Measurements from ENCODE around the gene SFXN2. TPM values are rescaled to one million over a fixed set of nuclear protein-coding genes. Genes with fewer than 3 reads are reported as not detected.

The SFXN2 gene
- total and polyA plus RNA-seq, 5 donors from 2014 or later = 4.9 to 11.5 (median 9.9) TPM

DNA sequence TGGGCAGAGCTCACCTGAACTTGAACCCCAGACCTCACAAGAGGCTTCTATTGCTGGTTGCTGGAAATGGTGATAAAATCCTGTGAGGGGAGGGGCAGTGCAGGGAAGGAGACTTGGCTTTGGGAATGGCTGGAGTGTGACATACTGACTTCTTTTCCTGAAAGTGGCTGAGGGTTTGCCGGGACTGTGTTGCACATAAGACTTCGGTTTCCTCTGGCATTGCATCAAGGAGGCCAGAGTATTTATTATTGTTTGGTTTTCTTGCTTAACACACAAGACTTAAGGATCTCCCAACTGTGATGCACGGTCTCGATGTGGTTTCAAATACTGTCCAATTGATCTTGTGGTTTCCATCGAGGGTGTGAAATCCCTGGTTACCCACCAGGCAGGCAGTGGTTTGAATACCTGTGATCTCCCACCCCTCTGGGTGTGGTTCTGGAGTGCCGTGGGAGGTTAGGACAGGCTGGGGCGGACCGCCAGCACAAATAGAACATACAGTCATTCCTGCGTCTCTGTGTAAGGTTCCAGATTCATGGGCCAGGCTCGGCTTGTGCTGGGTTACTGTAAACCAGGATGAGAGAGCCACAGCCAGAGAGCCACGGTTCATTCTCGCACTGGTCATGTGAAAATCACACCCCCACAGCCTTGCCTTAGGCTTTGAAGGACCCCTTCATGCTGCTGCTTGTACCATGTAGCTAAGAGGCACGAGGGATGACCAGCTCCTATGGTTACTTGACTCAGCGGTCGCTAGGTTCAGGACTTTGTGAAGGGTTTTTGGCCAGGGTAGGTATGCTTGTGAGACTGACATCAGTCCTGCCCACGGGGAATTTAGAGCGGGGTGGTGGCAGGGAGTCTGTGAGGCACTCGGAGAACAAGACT is 68.5 kb downstream of the SFXN2 start:
- Mint-ChIP-seq H3K9me3 (no peaks in the 10 kb centered on the region), H3K4me1 (peaks cover 23 to 71% (median 47%) of the 10 kb centered on the region in 4 donors), H3K4me3 (peak overlapping the region in 1 of 4 donors; percentile 26), H3K27ac (peak overlapping the region; percentile 49 to 82 (median 69)), H3K36me3 (peaks cover 14% of the 10 kb centered on the region), H3K27me3 (no peaks in the 10 kb centered on the region)
- Histone ChIP-seq H3K27me3 (ENCODE audit: control insufficient read depth, insufficient read depth, low read length) (no peaks in the 10 kb centered on the region), H3K4me3 (ENCODE audit: low read depth, low read length) (no peak overlapping the region), H3K27ac (ENCODE audit: insufficient read depth, low read length, poor library complexity, severe bottlenecking) (no peak overlapping the region), H3K4me1 (ENCODE audit: control insufficient read depth, insufficient read depth, low read length, poor library complexity, severe bottlenecking) (no peaks in the 10 kb centered on the region), H3K36me3 (ENCODE audit: control insufficient read depth, insufficient read depth, low read length) (no peaks in the 10 kb centered on the region), H3K9me3 (ENCODE audit: control insufficient read depth in 2 of 2, low read length in 2 of 2) (no peaks in the 10 kb centered on the region)
- no peak for DNase-seq
- ATAC-seq (ENCODE audit: low read depth in 2 of 2) = no peak

GRCh38 chr10:102783568-102783967 is 69.1 kb downstream of the SFXN2 start:
- H3K27ac ChIP-seq (ENCODE audit: insufficient read depth, low read length, poor library complexity, severe bottlenecking) = no peak overlapping the region
- H3K36me3 ChIP-seq (ENCODE audit: control insufficient read depth, insufficient read depth, low read length) = no peaks in the 10 kb centered on the region
- Mint-ChIP-seq H3K36me3 (peaks cover 11% of the 10 kb centered on the region), H3K4me3 (peak overlapping the region in 1 of 4 donors; percentile 26), H3K27ac (peak overlapping the region in 2 of 3 donors; percentile 69 to 82), H3K27me3 (no peaks in the 10 kb centered on the region), H3K9me3 (no peaks in the 10 kb centered on the region), H3K4me1 (peaks cover 17 to 64% (median 42%) of the 10 kb centered on the region in 4 donors)
- no peak overlapping the region for H3K4me3 ChIP-seq (ENCODE audit: low read depth, low read length)
- no peaks in the 10 kb centered on the region for H3K27me3 ChIP-seq (ENCODE audit: control insufficient read depth, insufficient read depth, low read length)
- no peaks in the 10 kb centered on the region for H3K4me1 ChIP-seq (ENCODE audit: control insufficient read depth, insufficient read depth, low read length, poor library complexity, severe bottlenecking)
- no peaks in the 10 kb centered on the region for H3K9me3 ChIP-seq (ENCODE audit: control insufficient read depth in 2 of 2, low read length in 2 of 2)
- ATAC-seq (ENCODE audit: low read depth in 2 of 2) (no peak), DNase-seq (no peak)

DNA sequence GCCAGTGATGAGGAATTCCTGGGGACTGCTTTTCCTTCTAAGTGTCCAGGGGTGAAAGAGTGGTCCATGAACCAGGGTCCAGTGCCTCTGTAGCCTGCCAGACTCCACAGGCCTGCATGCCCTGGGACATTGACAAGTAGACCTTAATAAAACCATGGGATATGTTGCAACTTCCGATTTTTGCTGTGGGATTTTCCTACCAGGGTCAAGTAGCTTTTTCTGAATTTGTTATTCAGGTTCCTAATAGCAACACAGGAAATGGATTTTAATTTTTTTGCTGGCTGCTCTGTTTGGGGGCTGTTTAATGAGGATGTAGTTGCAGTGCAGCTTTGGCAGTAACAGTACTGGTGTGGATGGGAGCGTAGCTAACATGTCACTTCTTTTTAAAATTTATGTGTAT is 71.4 kb downstream of the SFXN2 start:
- H3K4me1 ChIP-seq (ENCODE audit: control insufficient read depth, insufficient read depth, low read length, poor library complexity, severe bottlenecking) = no peaks in the 10 kb centered on the region
- H3K4me3 ChIP-seq (ENCODE audit: low read depth, low read length) = no peak overlapping the region
- Mint-ChIP-seq H3K9me3 (peaks cover 0 to 4% (median 1%) of the 10 kb centered on the region in 7 donors), H3K4me1 (peaks cover 14 to 59% (median 44%) of the 10 kb centered on the region in 4 donors), H3K27ac (peak overlapping the region; percentile 24 to 71 (median 33)), H3K36me3 (peaks cover 16% of the 10 kb centered on the region), H3K4me3 (no peak overlapping the region), H3K27me3 (no peaks in the 10 kb centered on the region)
- H3K27me3 ChIP-seq (ENCODE audit: control insufficient read depth, insufficient read depth, low read length) = no peaks in the 10 kb centered on the region
- no peaks in the 10 kb centered on the region for H3K9me3 ChIP-seq (ENCODE audit: control insufficient read depth in 2 of 2, low read length in 2 of 2)
- H3K36me3 ChIP-seq (ENCODE audit: control insufficient read depth, insufficient read depth, low read length) = no peaks in the 10 kb centered on the region
- DNase-seq (no peak), ATAC-seq (ENCODE audit: low read depth in 2 of 2) (peak in 1 of 2 donors; percentile 12)
- H3K27ac ChIP-seq (ENCODE audit: insufficient read depth, low read length, poor library complexity, severe bottlenecking) = no peak overlapping the region

GRCh38 chr10:102791754-102792395 is 77.4 kb downstream of the SFXN2 start:
- Histone ChIP-seq H3K27ac (ENCODE audit: insufficient read depth, low read length, poor library complexity, severe bottlenecking) (no peak overlapping the region), H3K4me1 (ENCODE audit: control insufficient read depth, insufficient read depth, low read length, poor library complexity, severe bottlenecking) (peaks cover 18% of the 10 kb centered on the region), H3K9me3 (ENCODE audit: control insufficient read depth in 2 of 2, low read length in 2 of 2) (no peaks in the 10 kb centered on the region), H3K4me3 (ENCODE audit: low read depth, low read length) (no peak overlapping the region), H3K36me3 (ENCODE audit: control insufficient read depth, insufficient read depth, low read length) (no peaks in the 10 kb centered on the region), H3K27me3 (ENCODE audit: control insufficient read depth, insufficient read depth, low read length) (no peaks in the 10 kb centered on the region)
- H3K27me3 Mint-ChIP-seq = no peaks in the 10 kb centered on the region
- H3K27ac Mint-ChIP-seq = peak overlapping the region in 1 of 3 donors; percentile 60
- H3K4me3 Mint-ChIP-seq = no peak overlapping the region
- H3K4me1 Mint-ChIP-seq = peaks cover 13 to 64% (median 47%) of the 10 kb centered on the region in 4 donors
- ATAC-seq (ENCODE audit: low read depth in 2 of 2) (no peak), DNase-seq (no peak)
- H3K36me3 Mint-ChIP-seq = peaks cover 19% of the 10 kb centered on the region
- peaks cover 0 to 4% (median 1%) of the 10 kb centered on the region in 7 donors for H3K9me3 Mint-ChIP-seq

Other genes starting within 250 kb of the SFXN2 start
- gene ACTR1A, start 211.9 kb upstream of the SFXN2 start, total RNA-seq = 63.0 TPM
- 10 to 100 TPM; 67.9 to 77.9 (median 75.6) TPM for gene ACTR1A, start 211.9 kb upstream of the SFXN2 start, polyA plus RNA-seq
- gene SUFU, start 210.7 kb upstream of the SFXN2 start, total RNA-seq = 17.8 TPM
- gene SUFU, start 210.7 kb upstream of the SFXN2 start, polyA plus RNA-seq = 1 to 10 TPM; 2.4 to 6.3 (median 4.6) TPM
- gene TRIM8, start 70.2 kb upstream of the SFXN2 start, total RNA-seq = 73.4 TPM
- 10 to 100 TPM; 30.2 to 38.3 (median 36.4) TPM for gene TRIM8, start 70.2 kb upstream of the SFXN2 start, polyA plus RNA-seq
- 2.0 TPM for gene ARL3, start 239 bp upstream of the SFXN2 start, total RNA-seq
- 1 to 10 TPM; 2.3 to 3.3 (median 3.0) TPM for gene ARL3, start 239 bp upstream of the SFXN2 start, polyA plus RNA-seq
- gene WBP1L, start 29.3 kb downstream of the SFXN2 start, total RNA-seq = 27.7 TPM
- 10 to 100 TPM; 26.9 to 38.5 (median 28.3) TPM for gene WBP1L, start 29.3 kb downstream of the SFXN2 start, polyA plus RNA-seq
- gene CYP17A1, start 122.8 kb downstream of the SFXN2 start, total RNA-seq = not detected
- not detected for gene CYP17A1, start 122.8 kb downstream of the SFXN2 start, polyA plus RNA-seq
- gene BORCS7, start 139.6 kb downstream of the SFXN2 start, total RNA-seq = 13.6 TPM
- 10 to 100 TPM; 23.8 to 47.9 (median 38.0) TPM for gene BORCS7, start 139.6 kb downstream of the SFXN2 start, polyA plus RNA-seq
- gene AS3MT, start 154.8 kb downstream of the SFXN2 start, total RNA-seq = 0.37 TPM
- gene AS3MT, start 154.8 kb downstream of the SFXN2 start, polyA plus RNA-seq = not detected
- 13.3 TPM for gene CNNM2, start 203.7 kb downstream of the SFXN2 start, total RNA-seq
- 1 to 10 TPM; 3.5 to 6.9 (median 6.0) TPM for gene CNNM2, start 203.7 kb downstream of the SFXN2 start, polyA plus RNA-seq

Measured in CD4-positive, CD25-positive, alpha-beta regulatory T cell (primary cell).